ENCODE data around the gene FBL.
"Not testable (repeated sequence)": the region's sequence is repeated elsewhere in the genome, so short reads cannot be mapped to it uniquely, and the experiment has no call there.

The FBL gene

GRCh38 chr19:39890755-39891551 lies 44.8 kb upstream of the FBL start:
- Histone ChIP-seq H3K4me3 (ENCODE audit: low read length) (no peak overlapping the region), H3K4me1 (ENCODE audit: low read length) (no peaks in the 10 kb centered on the region), H3K9me3 (ENCODE audit: insufficient read depth, low read length) (no peaks in the 10 kb centered on the region), H3K27ac (ENCODE audit: low read length) (no peak overlapping the region), H3K4me2 (ENCODE audit: low read length) (no peak overlapping the region), H3K9ac (ENCODE audit: low read length) (no peak overlapping the region), H3K36me3 (replicated peaks; ENCODE audit: low read depth, low read length) (no peaks in the 10 kb centered on the region), H3K27me3 (ENCODE audit: low read depth, low read length) (no peaks in the 10 kb centered on the region), H2AFZ (ENCODE audit: low read depth, low read length) (no peak overlapping the region), H4K20me1 (ENCODE audit: insufficient read depth, low read length) (no peaks in the 10 kb centered on the region), H3K79me2 (ENCODE audit: low read length) (no peaks in the 10 kb centered on the region)
- TF ChIP-seq EZH2phosphoT487 (IDR thresholded peaks at IDR 0.05; ENCODE audit: low read depth) (no peak), CTCF (IDR thresholded peaks at IDR 0.05; ENCODE audit: low read depth, low read length) (no peak)

GRCh38 chr19:39889872-39890754 lies 43.9 kb upstream of the FBL start:
- not testable (repeated sequence) for H3K36me3 ChIP-seq (replicated peaks; ENCODE audit: low read depth, low read length); H3K79me2 ChIP-seq (ENCODE audit: low read length); H3K9ac ChIP-seq (ENCODE audit: low read length); H3K27ac ChIP-seq (ENCODE audit: low read length); H2AFZ ChIP-seq (ENCODE audit: low read depth, low read length); H4K20me1 ChIP-seq (ENCODE audit: insufficient read depth, low read length); H3K4me1 ChIP-seq (ENCODE audit: low read length); H3K4me2 ChIP-seq (ENCODE audit: low read length); H3K27me3 ChIP-seq (ENCODE audit: low read depth, low read length); H3K4me3 ChIP-seq (ENCODE audit: low read length); H3K9me3 ChIP-seq (ENCODE audit: insufficient read depth, low read length)

- not testable (repeated sequence) for H3K36me3 ChIP-seq (replicated peaks; ENCODE audit: low read depth, low read length); H3K79me2 ChIP-seq (ENCODE audit: low read length); H4K20me1 ChIP-seq (ENCODE audit: insufficient read depth, low read length); H3K27ac ChIP-seq (ENCODE audit: low read length); H3K4me2 ChIP-seq (ENCODE audit: low read length); H2AFZ ChIP-seq (ENCODE audit: low read depth, low read length); H3K4me1 ChIP-seq (ENCODE audit: low read length); H3K27me3 ChIP-seq (ENCODE audit: low read depth, low read length); H3K9me3 ChIP-seq (ENCODE audit: insufficient read depth, low read length); H3K9ac ChIP-seq (ENCODE audit: low read length); H3K4me3 ChIP-seq (ENCODE audit: low read length)
Measured at GRCh38 chr19:39887456-39887951, 41.3 kb upstream of the FBL start.

GRCh38 chr19:39885821-39886554 lies 39.8 kb upstream of the FBL start:
- H3K4me3 ChIP-seq (ENCODE audit: low read length); H3K4me2 ChIP-seq (ENCODE audit: low read length); H3K27ac ChIP-seq (ENCODE audit: low read length): not testable (repeated sequence)

GRCh38 chr19:39884721-39885120 lies 38.5 kb upstream of the FBL start:
- H3K9ac ChIP-seq (ENCODE audit: low read length); H4K20me1 ChIP-seq (ENCODE audit: insufficient read depth, low read length); H3K27ac ChIP-seq (ENCODE audit: low read length); H3K4me2 ChIP-seq (ENCODE audit: low read length); H3K4me1 ChIP-seq (ENCODE audit: low read length); H3K27me3 ChIP-seq (ENCODE audit: low read depth, low read length); H3K79me2 ChIP-seq (ENCODE audit: low read length); H3K36me3 ChIP-seq (replicated peaks; ENCODE audit: low read depth, low read length); H2AFZ ChIP-seq (ENCODE audit: low read depth, low read length); H3K9me3 ChIP-seq (ENCODE audit: insufficient read depth, low read length); H3K4me3 ChIP-seq (ENCODE audit: low read length): not testable (repeated sequence)

More at GRCh38 chr19:39885821-39886554, 39.8 kb upstream of the FBL start:
- H3K36me3 ChIP-seq (replicated peaks; ENCODE audit: low read depth, low read length); H2AFZ ChIP-seq (ENCODE audit: low read depth, low read length); H3K4me1 ChIP-seq (ENCODE audit: low read length); H3K9me3 ChIP-seq (ENCODE audit: insufficient read depth, low read length); H4K20me1 ChIP-seq (ENCODE audit: insufficient read depth, low read length); H3K9ac ChIP-seq (ENCODE audit: low read length); H3K27me3 ChIP-seq (ENCODE audit: low read depth, low read length); H3K79me2 ChIP-seq (ENCODE audit: low read length): not testable (repeated sequence)

- not testable (repeated sequence) for H3K27ac ChIP-seq (ENCODE audit: low read length); H3K36me3 ChIP-seq (replicated peaks; ENCODE audit: low read depth, low read length); H3K4me3 ChIP-seq (ENCODE audit: low read length); H3K4me2 ChIP-seq (ENCODE audit: low read length); H3K9me3 ChIP-seq (ENCODE audit: insufficient read depth, low read length); H3K79me2 ChIP-seq (ENCODE audit: low read length); H3K4me1 ChIP-seq (ENCODE audit: low read length); H2AFZ ChIP-seq (ENCODE audit: low read depth, low read length); H3K9ac ChIP-seq (ENCODE audit: low read length); H3K27me3 ChIP-seq (ENCODE audit: low read depth, low read length); H4K20me1 ChIP-seq (ENCODE audit: insufficient read depth, low read length)
Measured at GRCh38 chr19:39882645-39883044, 36.5 kb upstream of the FBL start.
